GM06990 (cell line): Measurements from ENCODE around the gene FBXO42.

Experiments used
- DNase-seq: peaks from one replicate; pipeline ENCODE4 v3.0.0-alpha.2; 2011; ENCODE audit not compliant: insufficient read length; ENCODE audit errors: extremely low read depth
- H3K27me3 ChIP-seq: replicated peaks from 2 replicates; pipeline ENCODE4 v1.6.0; 2011; ENCODE audit warnings: low read length; ENCODE audit not compliant: control insufficient read depth, insufficient read depth
- H3K36me3 ChIP-seq: 2 replicates; pipeline ENCODE4 v1.5.1; 2011; ENCODE audit warnings: low read length; ENCODE audit not compliant: control insufficient read depth, insufficient read depth
- H3K4me3 ChIP-seq: replicated peaks from 2 replicates; pipeline ENCODE4 v1.5.1; 2011; ENCODE audit warnings: low read depth, mild to moderate bottlenecking, control low read depth, low read length
- CTCF ChIP-seq: IDR thresholded peaks from 2 replicates; pipeline ENCODE4 v1.5.1; 2011; ENCODE audit warnings: low read length, control low read depth, mild to moderate bottlenecking, inconsistent platforms; ENCODE audit not compliant: insufficient read depth, poor library complexity, severe bottlenecking

Gene FBXO42

GRCh38 chr1:16376971-16377370, 24.7 kb upstream of the FBXO42 start:
- no peak for TF ChIP-seq CTCF
- no peaks in the 10 kb centered on the region; the same call in 1 of the 2 replicates for H3K36me3 ChIP-seq
- no peak for DNase-seq
- no peak overlapping the region for H3K4me3 ChIP-seq
- H3K27me3 ChIP-seq: no peaks in the 10 kb centered on the region

- no peak for TF ChIP-seq CTCF
- H3K36me3 ChIP-seq: no peaks in the 10 kb centered on the region; the same call in 1 of the 2 replicates
- H3K4me3 ChIP-seq: no peak overlapping the region
- H3K27me3 ChIP-seq: no peaks in the 10 kb centered on the region
- no peak for DNase-seq
These were observed 23.5 kb upstream of the FBXO42 start for GRCh38 chr1:16375521-16376340.

DNA sequence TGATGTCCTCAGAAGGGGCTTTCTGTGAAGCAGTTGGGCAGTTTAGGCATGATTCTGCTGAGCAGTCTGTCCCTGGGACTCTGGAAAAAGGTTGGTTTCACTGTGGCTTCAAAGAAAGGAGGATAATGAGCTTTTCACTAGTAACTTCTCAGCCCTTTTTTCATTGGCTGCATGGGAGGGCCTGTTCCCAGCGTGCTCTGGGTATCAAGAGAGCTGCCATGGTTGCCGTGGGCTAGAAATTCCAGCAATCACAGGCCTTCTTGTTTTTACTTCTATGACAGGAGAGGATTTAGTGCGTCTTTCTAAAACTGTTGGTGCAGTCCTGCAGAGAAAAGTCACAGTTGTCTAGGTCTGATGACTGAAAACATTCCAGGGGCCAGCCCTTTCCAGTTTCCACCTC, 22.0 kb upstream of the FBXO42 start:
- Histone ChIP-seq H3K36me3 (no peaks in the 10 kb centered on the region; the same call in 1 of the 2 replicates), H3K27me3 (no peaks in the 10 kb centered on the region), H3K4me3 (no peak overlapping the region)
- DNase-seq: no peak
- TF ChIP-seq CTCF: no peak

- Histone ChIP-seq H3K27me3 (no peaks in the 10 kb centered on the region), H3K36me3 (no peaks in the 10 kb centered on the region; the same call in 1 of the 2 replicates), H3K4me3 (no peak overlapping the region)
- TF ChIP-seq CTCF: no peak
- DNase-seq: no peak
These were observed 20.4 kb upstream of the FBXO42 start for GRCh38 chr1:16372535-16373285.

DNA sequence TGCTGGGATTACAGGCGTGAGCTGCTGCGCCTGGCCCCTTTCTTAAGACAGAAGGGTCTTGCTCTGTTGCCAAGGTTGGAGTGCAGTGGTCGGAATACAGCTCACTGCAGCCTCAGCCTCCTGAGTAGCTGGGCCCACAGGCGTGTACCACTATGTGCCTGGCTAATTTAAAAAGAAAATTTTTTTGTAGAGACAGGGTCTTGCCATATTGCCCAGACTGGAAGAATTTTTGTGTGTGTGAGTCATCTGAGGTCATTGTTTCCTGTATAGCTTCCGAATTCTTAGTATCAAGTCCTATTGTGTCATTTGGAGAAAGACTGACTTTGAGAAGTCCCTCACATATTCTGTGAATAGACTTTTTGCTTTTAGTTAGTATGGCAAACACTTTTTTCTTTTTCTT, 19.4 kb upstream of the FBXO42 start:
- Histone ChIP-seq H3K4me3 (no peak overlapping the region), H3K27me3 (no peaks in the 10 kb centered on the region), H3K36me3 (no peaks in the 10 kb centered on the region)
- no peak for TF ChIP-seq CTCF
- DNase-seq: no peak
